ENCODE results near the gene IFNA21.
"Not testable (repeated sequence)": the region's sequence is repeated elsewhere in the genome, so short reads cannot be mapped to it uniquely, and the experiment has no call there.

IFNA21 gene

GRCh38 chr9:21137020-21137419 lies 29.4 kb downstream of the IFNA21 start:
- DNase-seq, result no peak

GRCh38 chr9:21135736-21136135 lies 30.7 kb downstream of the IFNA21 start:
- no peak for DNase-seq

GRCh38 chr9:21128186-21128585 lies 38.3 kb downstream of the IFNA21 start:
- DNase-seq, result not testable (repeated sequence)

GRCh38 chr9:21121595-21122251 lies 44.7 kb downstream of the IFNA21 start:
- DNase-seq, result no peak

GRCh38 chr9:21121079-21121478 lies 45.4 kb downstream of the IFNA21 start:
- DNase-seq, result no peak

GRCh38 chr9:21119093-21119770 lies 47.2 kb downstream of the IFNA21 start:
- DNase-seq, result no peak

Data from activated CD4-positive, CD25-positive, alpha-beta regulatory T cell treated with anti-CD3 and anti-CD28 coated beads, Interleukin-2, amount 50 U/mL, for 72 hours (primary cell).